Choroid plexus epithelial cell (primary cell): ENCODE measurements around the gene WASF2.

Source experiments
- DNase-seq: peaks from one replicate; pipeline ENCODE4 v3.0.0-alpha.2; 2010; ENCODE audit warnings: low read depth
- H3K4me3 ChIP-seq: 2 replicates; pipeline ENCODE4 v1.5.1; 2011; ENCODE audit warnings: low read depth, mild to moderate bottlenecking, control low read depth, low read length, moderate library complexity
- TF ChIP-seq, protein P1 (sequence below): conservative IDR thresholded peaks from 2 replicates; pipeline ENCODE4 v1.5.1; 2011; ENCODE audit warnings: low read depth, mild to moderate bottlenecking, control low read depth, inconsistent platforms, low read length, moderate library complexity

WASF2 gene

DNA sequence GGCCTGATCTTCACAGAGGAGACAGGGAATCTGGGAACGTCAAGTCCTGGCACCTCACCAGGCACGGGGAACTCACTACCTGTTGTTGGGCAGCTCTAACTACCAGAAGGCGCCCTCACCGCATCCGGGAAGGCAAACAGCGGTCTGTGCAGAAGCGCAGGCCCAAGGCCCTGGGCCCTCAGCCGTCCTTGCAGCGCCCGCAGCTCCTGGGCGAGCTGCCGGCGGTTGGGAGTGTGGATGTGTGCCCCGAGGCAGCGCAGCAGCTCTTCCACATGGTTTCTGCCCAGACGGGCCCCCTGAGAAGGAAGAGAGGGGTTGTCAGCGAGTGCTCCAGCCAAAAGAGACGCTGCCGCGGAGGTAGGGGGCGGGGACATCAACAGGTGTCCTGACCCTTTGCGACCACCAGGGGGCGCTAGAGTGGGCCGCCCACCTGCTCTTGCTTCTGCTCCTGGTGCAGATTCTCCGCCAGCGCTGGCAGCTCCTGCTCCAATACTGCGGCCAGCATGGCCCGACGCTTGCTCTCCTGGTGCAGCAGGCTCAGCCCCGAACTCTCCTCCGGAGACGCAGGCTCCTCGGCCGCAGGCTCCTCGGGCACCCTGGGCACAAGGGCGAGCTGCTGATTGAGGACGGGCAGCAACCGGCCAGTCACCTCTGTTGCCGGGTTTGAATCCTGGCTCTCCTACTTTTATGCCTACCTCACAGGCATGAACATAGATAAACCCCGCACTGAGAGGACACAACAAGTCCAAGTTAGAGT is 132.5 kb downstream of the WASF2 start:
- H3K4me3 ChIP-seq, result no peak overlapping the region
- TF ChIP-seq, protein P1, sequence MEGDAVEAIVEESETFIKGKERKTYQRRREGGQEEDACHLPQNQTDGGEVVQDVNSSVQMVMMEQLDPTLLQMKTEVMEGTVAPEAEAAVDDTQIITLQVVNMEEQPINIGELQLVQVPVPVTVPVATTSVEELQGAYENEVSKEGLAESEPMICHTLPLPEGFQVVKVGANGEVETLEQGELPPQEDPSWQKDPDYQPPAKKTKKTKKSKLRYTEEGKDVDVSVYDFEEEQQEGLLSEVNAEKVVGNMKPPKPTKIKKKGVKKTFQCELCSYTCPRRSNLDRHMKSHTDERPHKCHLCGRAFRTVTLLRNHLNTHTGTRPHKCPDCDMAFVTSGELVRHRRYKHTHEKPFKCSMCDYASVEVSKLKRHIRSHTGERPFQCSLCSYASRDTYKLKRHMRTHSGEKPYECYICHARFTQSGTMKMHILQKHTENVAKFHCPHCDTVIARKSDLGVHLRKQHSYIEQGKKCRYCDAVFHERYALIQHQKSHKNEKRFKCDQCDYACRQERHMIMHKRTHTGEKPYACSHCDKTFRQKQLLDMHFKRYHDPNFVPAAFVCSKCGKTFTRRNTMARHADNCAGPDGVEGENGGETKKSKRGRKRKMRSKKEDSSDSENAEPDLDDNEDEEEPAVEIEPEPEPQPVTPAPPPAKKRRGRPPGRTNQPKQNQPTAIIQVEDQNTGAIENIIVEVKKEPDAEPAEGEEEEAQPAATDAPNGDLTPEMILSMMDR, result peak; percentile 86
- peak; percentile 65 for DNase-seq

DNA sequence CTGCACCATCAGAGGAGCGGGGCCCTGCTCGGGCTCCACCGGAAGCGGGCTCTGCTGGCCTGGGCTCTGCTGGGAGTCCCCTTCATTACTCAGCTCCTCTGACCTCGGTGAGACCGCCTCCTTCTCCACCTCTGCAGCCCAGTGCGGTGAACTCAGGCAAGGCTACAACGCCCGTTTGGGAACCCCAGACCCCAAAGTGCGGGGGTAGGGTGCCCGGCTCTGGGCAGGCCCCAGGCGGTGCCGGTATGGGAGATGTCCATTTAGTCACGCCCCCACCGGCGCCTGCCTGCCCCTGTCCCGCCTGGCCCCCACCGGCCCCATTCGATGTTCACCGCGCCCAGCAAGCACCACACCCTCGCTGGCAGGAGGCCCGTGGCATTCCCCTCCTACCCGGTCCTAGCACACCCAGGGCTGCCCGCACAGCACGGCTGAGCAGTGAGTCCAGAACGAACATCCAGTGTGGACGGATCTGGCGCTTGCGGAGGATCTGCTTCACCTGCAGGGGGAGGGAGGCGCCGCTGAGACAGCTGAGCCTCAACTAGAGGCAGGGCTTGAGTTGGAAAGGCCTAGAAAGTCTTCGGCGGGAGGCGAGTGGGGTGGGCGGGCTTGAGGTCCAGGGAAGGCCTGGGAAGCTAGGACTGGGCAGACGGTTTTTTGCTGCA is 133.2 kb downstream of the WASF2 start:
- no peak overlapping the region for H3K4me3 ChIP-seq
- no peak for DNase-seq

DNA sequence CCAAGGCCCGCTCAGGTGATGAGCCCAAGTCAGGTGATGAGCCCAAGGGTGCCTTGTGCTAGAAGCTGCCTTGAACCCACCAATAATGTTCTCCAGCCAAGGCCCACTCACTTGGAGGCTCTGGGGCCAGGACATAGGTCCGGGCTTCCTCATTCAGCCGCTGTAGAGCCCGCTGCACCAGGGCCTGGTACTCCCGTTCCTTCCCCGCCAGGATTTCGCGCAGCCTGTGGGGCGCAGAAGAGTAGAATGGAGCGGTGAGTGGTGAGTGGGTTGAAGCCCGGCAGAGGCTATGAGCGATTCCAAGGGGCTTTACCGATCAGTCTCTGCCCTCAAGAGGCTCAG is 133.7 kb downstream of the WASF2 start:
- DNase-seq, result no peak
- H3K4me3 ChIP-seq, result no peak overlapping the region
- TF ChIP-seq, protein P1, result no peak

More for the DNA sequence above, 133.2 kb downstream of the WASF2 start:
- TF ChIP-seq, protein P1, result no peak

DNA sequence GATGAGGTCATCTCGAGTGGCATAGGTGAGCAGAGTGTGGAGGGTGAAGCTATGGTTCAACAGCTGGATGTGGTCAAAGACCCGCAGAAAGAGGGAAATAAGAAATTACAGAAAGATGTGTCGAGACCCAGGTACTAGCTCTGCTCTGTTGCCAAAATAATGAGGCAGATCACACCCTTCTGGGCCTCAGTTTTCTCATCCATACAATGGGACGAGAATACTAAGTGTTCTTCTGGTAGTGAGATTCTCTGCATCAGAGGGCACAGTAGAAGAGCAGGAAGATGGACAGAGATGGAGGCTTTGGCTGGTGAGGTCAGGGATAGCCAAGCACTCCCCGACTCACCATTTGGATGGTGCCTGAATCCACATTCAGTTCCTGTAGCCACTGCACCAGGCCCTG is 134.3 kb downstream of the WASF2 start:
- no peak overlapping the region for H3K4me3 ChIP-seq
- DNase-seq, result no peak
- TF ChIP-seq, protein P1, result no peak
